Spinal cord (tissue), 10 donors: ENCODE data around the gene PLXNA4. TPM values are rescaled to one million over a fixed set of nuclear protein-coding genes. Genes with fewer than 3 reads are reported as not detected.
A peak's percentile ranks its signal among the peaks of the same experiment; 100 is the strongest.

ENCODE experiments used
- DNase-seq, 6 donors: peaks; one replicate each; pipeline versions ENCODE4 v3.0.0 to v3.0.0-alpha.2; 2013 to 2015; ENCODE audit warnings: low spot score in 6 of 6, low read depth in 4 of 6
- H3K27ac ChIP-seq: one replicate; pipeline ENCODE4 v1.5.1; 2013; ENCODE audit warnings: low read depth, low read length, control low read depth
- H3K27me3 ChIP-seq: one replicate; pipeline ENCODE4 v1.6.1; 2013; ENCODE audit warnings: low read length; ENCODE audit not compliant: control insufficient read depth, insufficient read depth
- H3K36me3 ChIP-seq: one replicate; pipeline ENCODE4 v1.6.1; 2013; ENCODE audit warnings: low read length; ENCODE audit not compliant: control insufficient read depth, insufficient read depth
- H3K4me1 ChIP-seq: one replicate; pipeline ENCODE4 v1.6.1; 2013; ENCODE audit warnings: low read length; ENCODE audit not compliant: control insufficient read depth, insufficient read depth
- H3K4me3 ChIP-seq: one replicate; pipeline ENCODE4 v1.5.1; 2013; ENCODE audit warnings: low read depth, low read length, control low read depth
- H3K9me3 ChIP-seq: one replicate; pipeline ENCODE4 v1.6.1; 2013; ENCODE audit warnings: low read length; ENCODE audit not compliant: control insufficient read depth, insufficient read depth
- WGBS: methylation state at CpG from one replicate; pipeline ENCODE4 v1.1.5; 2013; ENCODE audit warnings: missing lambda C conversion rate; ENCODE audit not compliant: insufficient coverage; 5-methylcytosine and 5-hydroxymethylcytosine counted together
- polyA plus RNA-seq, 2 donors: library from polyadenylated mRNA; unstranded; fragments of 120-200 nt; gene quantifications; one replicate each; pipeline ENCODE4 v1.2.1, GENCODE V29; 2013; ENCODE audit not compliant: insufficient read length in 2 of 2
- total RNA-seq, 2 donors: library from RNA; depleted of rRNA in 1 of 2; stranded (reverse); fragments of 120-200 nt in 1 of 2; fragments of >200 nt in 1 of 2; gene quantifications; one replicate each; pipeline versions ENCODE4 v1.2.3 to v1.2.4, GENCODE V29; 2013 to 2014
- donor health status: healthy.

Gene PLXNA4
- total and polyA plus RNA-seq, 4 donors, result 13.8 to 29.7 (median 23.2) TPM

GRCh38 chr7:132242192-132242812 is 334.0 kb downstream of the PLXNA4 start:
- H3K4me1 ChIP-seq, result peaks cover 7% of the 10 kb centered on the region
- no peaks in the 10 kb centered on the region for H3K27me3 ChIP-seq
- peak in 1 of 6 donors; percentile 70 for DNase-seq
- no peak overlapping the region for H3K4me3 ChIP-seq
- no peak overlapping the region for H3K27ac ChIP-seq
- 63% methylated on average over 5 of the region's 5 CpGs for WGBS
- H3K9me3 ChIP-seq, result peaks cover 2% of the 10 kb centered on the region
- peaks cover 9% of the 10 kb centered on the region for H3K36me3 ChIP-seq

- H3K4me1 ChIP-seq, result peaks cover 7% of the 10 kb centered on the region
- no peak overlapping the region for H3K4me3 ChIP-seq
- 63% methylated on average over 2 of the region's 6 CpGs for WGBS
- DNase-seq, result no peak
- peaks cover 9% of the 10 kb centered on the region for H3K36me3 ChIP-seq
- peaks cover 2% of the 10 kb centered on the region for H3K9me3 ChIP-seq
- H3K27ac ChIP-seq, result no peak overlapping the region
- H3K27me3 ChIP-seq, result no peaks in the 10 kb centered on the region
Measured at GRCh38 chr7:132240821-132241422, 335.3 kb downstream of the PLXNA4 start.

- WGBS, result 54% methylated on average over 3 of the region's 3 CpGs
- peaks cover 9% of the 10 kb centered on the region for H3K36me3 ChIP-seq
- peak in 2 of 6 donors; percentile 45 to 59 for DNase-seq
- peaks cover 7% of the 10 kb centered on the region for H3K4me1 ChIP-seq
- no peaks in the 10 kb centered on the region for H3K27me3 ChIP-seq
- no peak overlapping the region for H3K27ac ChIP-seq
- H3K9me3 ChIP-seq, result no peaks in the 10 kb centered on the region
- H3K4me3 ChIP-seq, result no peak overlapping the region
Measured at GRCh38 chr7:132240262-132240661, 336.0 kb downstream of the PLXNA4 start.

GRCh38 chr7:132239422-132239994 is 336.8 kb downstream of the PLXNA4 start:
- no peaks in the 10 kb centered on the region for H3K27me3 ChIP-seq
- no peak for DNase-seq
- WGBS, result 94% methylated on average over 2 of the region's 5 CpGs
- H3K4me3 ChIP-seq, result no peak overlapping the region
- H3K36me3 ChIP-seq, result peaks cover 11% of the 10 kb centered on the region
- H3K9me3 ChIP-seq, result no peaks in the 10 kb centered on the region
- H3K4me1 ChIP-seq, result peaks cover 7% of the 10 kb centered on the region
- no peak overlapping the region for H3K27ac ChIP-seq

GRCh38 chr7:132234711-132235110 is 341.6 kb downstream of the PLXNA4 start:
- no peaks in the 10 kb centered on the region for H3K4me1 ChIP-seq
- no peaks in the 10 kb centered on the region for H3K27me3 ChIP-seq
- no peak overlapping the region for H3K4me3 ChIP-seq
- DNase-seq, result no peak
- no peak overlapping the region for H3K27ac ChIP-seq
- peaks cover 11% of the 10 kb centered on the region for H3K36me3 ChIP-seq
- no peaks in the 10 kb centered on the region for H3K9me3 ChIP-seq

GRCh38 chr7:132232406-132232805 is 343.9 kb downstream of the PLXNA4 start:
- DNase-seq, result no peak
- Histone ChIP-seq H3K36me3 (peaks cover 7% of the 10 kb centered on the region), H3K27ac (no peak overlapping the region), H3K27me3 (no peaks in the 10 kb centered on the region), H3K4me1 (no peaks in the 10 kb centered on the region), H3K9me3 (no peaks in the 10 kb centered on the region), H3K4me3 (no peak overlapping the region)
- 62% methylated on average over 2 of the region's 3 CpGs for WGBS

- Histone ChIP-seq H3K36me3 (peaks cover 20% of the 10 kb centered on the region), H3K4me1 (no peaks in the 10 kb centered on the region), H3K9me3 (no peaks in the 10 kb centered on the region), H3K4me3 (no peak overlapping the region), H3K27ac (no peak overlapping the region), H3K27me3 (no peaks in the 10 kb centered on the region)
- 81% methylated on average over 5 of the region's 7 CpGs for WGBS
- peak in 1 of 6 donors; percentile 67 for DNase-seq
Measured at GRCh38 chr7:132230462-132230861, 345.8 kb downstream of the PLXNA4 start.

- 95% methylated on average over 13 of the region's 14 CpGs for WGBS
Measured at GRCh38 chr7:132228240-132228639, 348.0 kb downstream of the PLXNA4 start.

GRCh38 chr7:132226957-132227290 is 349.3 kb downstream of the PLXNA4 start:
- no peak overlapping the region for H3K4me3 ChIP-seq
- DNase-seq, result no peak
- no peaks in the 10 kb centered on the region for H3K9me3 ChIP-seq
- H3K36me3 ChIP-seq, result peaks cover 34% of the 10 kb centered on the region
- H3K27me3 ChIP-seq, result no peaks in the 10 kb centered on the region
- 63% methylated on average over 3 of the region's 3 CpGs for WGBS
- H3K4me1 ChIP-seq, result no peaks in the 10 kb centered on the region
- H3K27ac ChIP-seq, result no peak overlapping the region

More at GRCh38 chr7:132228240-132228639, 348.0 kb downstream of the PLXNA4 start:
- Histone ChIP-seq H3K36me3 (peaks cover 25% of the 10 kb centered on the region), H3K27ac (no peak overlapping the region), H3K4me1 (no peaks in the 10 kb centered on the region), H3K27me3 (no peaks in the 10 kb centered on the region), H3K4me3 (no peak overlapping the region), H3K9me3 (no peaks in the 10 kb centered on the region)
- no peak for DNase-seq
